Activated naive CD8-positive, alpha-beta T cell (primary cell): Measurements from ENCODE around the gene EOGT.

Experiments used
- H3K27ac Mint-ChIP-seq: one replicate; pipeline ENCODE4 v1.8.0; 2021; ENCODE audit warnings: mixed read lengths
- H3K27me3 Mint-ChIP-seq: one replicate; pipeline ENCODE4 v1.8.0; 2021; ENCODE audit warnings: mixed read lengths
- H3K36me3 Mint-ChIP-seq: one replicate; pipeline ENCODE4 v1.8.0; 2021; ENCODE audit warnings: mixed read lengths
- H3K4me1 Mint-ChIP-seq: one replicate; pipeline ENCODE4 v1.8.0; 2021; ENCODE audit warnings: low read depth, mixed read lengths
- H3K4me3 Mint-ChIP-seq: one replicate; pipeline ENCODE4 v1.8.0; 2021; ENCODE audit warnings: mild to moderate bottlenecking, mixed read lengths
- H3K9me3 Mint-ChIP-seq: one replicate; pipeline ENCODE4 v1.8.0; 2021; ENCODE audit warnings: low read depth, mixed read lengths

EOGT gene

DNA sequence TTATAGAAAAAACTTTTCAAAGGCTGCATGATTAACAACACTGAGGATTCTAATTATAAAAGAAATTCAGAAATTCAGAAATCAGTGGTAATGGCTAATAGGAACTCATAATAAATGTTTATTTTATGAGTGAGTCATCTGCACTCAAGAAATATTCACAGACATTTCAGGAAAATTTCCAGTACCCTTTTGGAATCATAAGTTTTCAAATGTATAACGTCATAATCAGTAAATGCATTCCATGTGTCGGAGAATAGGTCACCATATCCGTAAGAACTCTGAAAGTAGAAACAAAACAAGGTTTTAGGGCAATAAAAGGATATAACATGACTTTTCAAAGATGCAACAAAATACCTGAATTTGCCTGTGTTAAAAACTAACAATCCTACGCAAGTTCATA is 24.7 kb downstream of the EOGT start:
- no peaks in the 10 kb centered on the region for H3K9me3 Mint-ChIP-seq
- peaks cover 54% of the 10 kb centered on the region for H3K36me3 Mint-ChIP-seq
- H3K27me3 Mint-ChIP-seq = no peaks in the 10 kb centered on the region

GRCh38 chr3:68987322-68987721 is 26.2 kb downstream of the EOGT start:
- no peak overlapping the region for H3K27ac Mint-ChIP-seq
- no peaks in the 10 kb centered on the region for H3K4me1 Mint-ChIP-seq
- no peaks in the 10 kb centered on the region for H3K9me3 Mint-ChIP-seq
- H3K36me3 Mint-ChIP-seq = peaks cover 48% of the 10 kb centered on the region
- no peak overlapping the region for H3K4me3 Mint-ChIP-seq
- no peaks in the 10 kb centered on the region for H3K27me3 Mint-ChIP-seq

More for the DNA sequence above, 24.7 kb downstream of the EOGT start:
- H3K4me1 Mint-ChIP-seq = no peaks in the 10 kb centered on the region
- H3K4me3 Mint-ChIP-seq = no peak overlapping the region
- no peak overlapping the region for H3K27ac Mint-ChIP-seq

- no peaks in the 10 kb centered on the region for H3K27me3 Mint-ChIP-seq
- H3K36me3 Mint-ChIP-seq = peaks cover 46% of the 10 kb centered on the region
- no peaks in the 10 kb centered on the region for H3K4me1 Mint-ChIP-seq
- no peak overlapping the region for H3K27ac Mint-ChIP-seq
- H3K4me3 Mint-ChIP-seq = no peak overlapping the region
- no peaks in the 10 kb centered on the region for H3K9me3 Mint-ChIP-seq
Measured at GRCh38 chr3:68986496-68987208, 26.8 kb downstream of the EOGT start.

DNA sequence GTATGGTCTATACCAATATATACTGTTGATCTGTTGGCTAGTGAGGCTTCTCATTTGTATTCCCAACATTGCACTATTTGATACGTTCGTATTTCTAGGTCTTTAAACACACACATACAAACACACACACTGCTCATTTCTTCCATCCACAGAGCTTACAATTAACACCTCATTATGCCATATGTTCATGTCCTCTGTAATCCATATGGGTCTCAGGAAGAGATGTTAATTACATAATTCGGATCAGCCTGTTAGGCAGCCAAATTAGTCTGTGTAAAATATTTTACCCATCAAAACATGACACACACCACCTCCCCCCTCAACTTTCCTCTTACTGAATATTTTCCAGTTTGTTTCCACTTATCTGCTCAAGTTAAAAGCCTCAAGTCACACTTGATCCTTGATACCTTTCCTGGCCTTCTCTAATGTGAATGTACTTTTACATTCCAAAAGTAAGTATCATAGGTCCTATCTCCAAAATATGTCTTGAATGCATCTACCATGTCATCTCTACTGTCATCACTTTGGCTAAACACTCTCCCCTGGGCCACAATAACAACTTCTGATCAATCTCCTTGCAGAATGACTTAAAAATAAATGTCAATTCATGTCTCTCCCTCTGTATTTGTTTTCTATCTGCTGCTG is 28.2 kb downstream of the EOGT start:
- Mint-ChIP-seq H3K4me1 (no peaks in the 10 kb centered on the region), H3K27ac (peak overlapping the region; percentile 37), H3K9me3 (no peaks in the 10 kb centered on the region), H3K27me3 (no peaks in the 10 kb centered on the region), H3K4me3 (no peak overlapping the region), H3K36me3 (peaks cover 40% of the 10 kb centered on the region)

DNA sequence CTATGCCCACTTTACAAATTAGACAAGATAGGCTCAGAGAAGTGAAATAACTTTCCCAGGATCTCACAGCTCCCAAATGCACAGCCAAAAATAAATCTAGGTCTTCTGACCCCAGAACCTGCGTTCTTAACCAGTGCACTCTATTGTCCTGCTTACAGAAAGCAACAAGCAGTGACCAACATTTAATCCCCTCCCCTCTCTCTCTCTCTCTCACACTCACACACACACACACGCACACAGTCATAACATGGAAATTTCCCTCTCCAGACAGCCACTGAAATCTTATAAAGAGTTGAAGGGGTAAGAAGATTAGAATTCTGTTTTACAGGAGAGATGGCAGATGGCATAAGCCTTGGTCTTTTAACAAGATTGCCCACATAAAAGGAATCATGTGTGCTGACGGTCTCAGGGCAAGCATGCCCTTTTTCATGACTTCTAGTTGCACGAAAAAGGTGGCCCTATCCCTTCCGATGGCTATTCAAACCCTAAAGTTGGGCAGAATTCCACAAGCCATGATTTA is 29.4 kb downstream of the EOGT start:
- Mint-ChIP-seq H3K9me3 (no peaks in the 10 kb centered on the region), H3K4me3 (no peak overlapping the region), H3K27me3 (no peaks in the 10 kb centered on the region), H3K36me3 (peaks cover 38% of the 10 kb centered on the region), H3K27ac (no peak overlapping the region), H3K4me1 (no peaks in the 10 kb centered on the region)

GRCh38 chr3:68977486-68978167 is 35.9 kb downstream of the EOGT start:
- Mint-ChIP-seq H3K4me3 (no peak overlapping the region), H3K9me3 (no peaks in the 10 kb centered on the region), H3K27ac (no peak overlapping the region), H3K36me3 (peaks cover 8% of the 10 kb centered on the region), H3K4me1 (no peaks in the 10 kb centered on the region), H3K27me3 (no peaks in the 10 kb centered on the region)

DNA sequence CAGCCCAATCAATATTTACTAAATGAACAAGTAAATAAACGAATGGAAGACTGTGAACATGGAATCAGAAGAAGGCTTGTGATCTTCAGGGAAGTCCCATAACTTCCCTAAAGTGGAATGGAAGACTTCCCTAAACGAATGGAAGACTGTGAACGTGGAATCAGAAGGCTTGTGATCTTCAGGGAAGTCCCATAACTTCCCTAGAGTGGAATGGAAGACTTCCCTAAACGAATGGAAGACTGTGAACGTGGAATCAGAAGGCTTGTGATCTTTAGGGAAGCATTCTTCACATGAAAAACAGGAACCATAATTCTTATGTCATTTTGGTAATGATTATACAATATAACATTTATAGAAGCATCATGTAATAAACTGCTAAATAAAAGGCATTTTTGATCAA is 38.8 kb downstream of the EOGT start:
- H3K9me3 Mint-ChIP-seq = no peaks in the 10 kb centered on the region
- H3K4me1 Mint-ChIP-seq = no peaks in the 10 kb centered on the region
- H3K36me3 Mint-ChIP-seq = peaks cover 8% of the 10 kb centered on the region
- peaks cover 3% of the 10 kb centered on the region for H3K27me3 Mint-ChIP-seq
- H3K4me3 Mint-ChIP-seq = no peak overlapping the region
- no peak overlapping the region for H3K27ac Mint-ChIP-seq

DNA sequence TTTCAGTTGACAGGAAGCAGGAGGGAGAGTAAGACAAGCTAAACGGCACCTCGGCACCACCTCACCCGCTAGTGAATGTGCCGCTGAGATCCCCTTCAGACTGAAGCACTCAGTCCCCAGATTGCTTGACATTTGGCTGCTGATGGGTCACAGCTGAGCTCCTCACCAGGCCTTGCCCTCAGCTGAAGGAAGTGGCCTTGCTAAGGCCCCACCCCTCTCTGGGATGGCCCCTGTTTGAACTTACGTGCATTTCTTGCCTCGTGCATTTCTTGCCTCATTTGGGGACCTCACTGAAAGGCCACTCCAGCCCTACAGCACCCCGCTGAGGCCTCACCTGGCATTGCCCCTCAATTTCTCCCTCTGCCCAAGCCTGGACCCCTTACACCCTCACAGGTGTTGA is 39.8 kb downstream of the EOGT start:
- peaks cover 3% of the 10 kb centered on the region for H3K27me3 Mint-ChIP-seq
- no peaks in the 10 kb centered on the region for H3K4me1 Mint-ChIP-seq
- H3K36me3 Mint-ChIP-seq = peaks cover 8% of the 10 kb centered on the region
- H3K9me3 Mint-ChIP-seq = no peaks in the 10 kb centered on the region
- no peak overlapping the region for H3K27ac Mint-ChIP-seq
- H3K4me3 Mint-ChIP-seq = no peak overlapping the region

- H3K4me1 Mint-ChIP-seq = no peaks in the 10 kb centered on the region
- H3K27ac Mint-ChIP-seq = no peak overlapping the region
- H3K9me3 Mint-ChIP-seq = no peaks in the 10 kb centered on the region
- no peak overlapping the region for H3K4me3 Mint-ChIP-seq
- peaks cover 7% of the 10 kb centered on the region for H3K36me3 Mint-ChIP-seq
- peaks cover 3% of the 10 kb centered on the region for H3K27me3 Mint-ChIP-seq
Measured at GRCh38 chr3:68972358-68972979, 41.0 kb downstream of the EOGT start.

DNA sequence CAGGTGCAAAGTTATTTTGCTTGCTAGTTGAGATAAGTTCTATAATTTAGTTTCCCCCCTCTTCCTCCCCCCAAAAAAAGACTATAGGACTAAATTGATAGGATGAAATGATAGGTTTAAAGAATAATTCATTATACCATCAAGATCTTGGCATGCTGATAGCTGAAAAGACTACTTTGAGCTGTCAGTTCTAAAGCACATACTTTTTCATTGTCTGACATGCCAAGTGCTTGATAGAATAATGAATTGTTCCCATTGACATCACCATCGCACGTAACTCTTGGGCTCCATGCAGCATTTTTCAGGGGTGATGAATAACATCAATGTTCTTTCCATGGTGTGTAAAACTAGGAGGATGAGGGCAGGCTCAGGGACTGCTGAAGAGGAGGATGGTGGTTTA is 48.8 kb downstream of the EOGT start:
- no peaks in the 10 kb centered on the region for H3K36me3 Mint-ChIP-seq
- H3K27me3 Mint-ChIP-seq = peaks cover 12% of the 10 kb centered on the region
- no peaks in the 10 kb centered on the region for H3K4me1 Mint-ChIP-seq
- no peak overlapping the region for H3K4me3 Mint-ChIP-seq
- H3K9me3 Mint-ChIP-seq = no peaks in the 10 kb centered on the region
- no peak overlapping the region for H3K27ac Mint-ChIP-seq

DNA sequence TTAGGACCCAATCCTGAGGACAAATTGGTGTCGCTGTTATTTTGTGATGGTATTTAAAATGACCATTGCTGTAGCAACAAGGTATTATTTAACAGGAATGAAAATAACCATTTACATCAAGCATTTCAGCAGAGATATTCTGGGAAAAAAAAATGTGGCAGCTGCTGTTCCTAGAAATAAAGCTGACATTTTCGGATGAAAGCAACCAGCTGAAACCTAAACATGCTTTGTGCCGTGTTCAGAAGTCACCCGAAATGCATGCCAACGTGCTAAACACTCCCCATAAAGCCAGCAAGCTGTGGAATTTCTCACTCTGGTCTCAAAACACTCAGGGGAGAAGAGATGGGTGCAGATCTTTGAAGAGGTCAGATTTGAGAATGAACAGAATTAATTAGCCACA is 49.6 kb downstream of the EOGT start:
- H3K36me3 Mint-ChIP-seq = no peaks in the 10 kb centered on the region
- H3K4me3 Mint-ChIP-seq = no peak overlapping the region

GRCh38 chr3:68963376-68963775 is 50.1 kb downstream of the EOGT start:
- Mint-ChIP-seq H3K36me3 (no peaks in the 10 kb centered on the region), H3K4me3 (no peak overlapping the region), H3K9me3 (no peaks in the 10 kb centered on the region), H3K27ac (no peak overlapping the region), H3K27me3 (peaks cover 18% of the 10 kb centered on the region), H3K4me1 (no peaks in the 10 kb centered on the region)

More for the DNA sequence above, 49.6 kb downstream of the EOGT start:
- Mint-ChIP-seq H3K9me3 (no peaks in the 10 kb centered on the region), H3K27ac (no peak overlapping the region), H3K27me3 (peaks cover 16% of the 10 kb centered on the region), H3K4me1 (no peaks in the 10 kb centered on the region)

GRCh38 chr3:68958932-68959331 is 54.6 kb downstream of the EOGT start:
- H3K27me3 Mint-ChIP-seq = peaks cover 24% of the 10 kb centered on the region
- H3K9me3 Mint-ChIP-seq = peaks cover 3% of the 10 kb centered on the region
- no peaks in the 10 kb centered on the region for H3K4me1 Mint-ChIP-seq
- no peaks in the 10 kb centered on the region for H3K36me3 Mint-ChIP-seq
- H3K4me3 Mint-ChIP-seq = no peak overlapping the region
- no peak overlapping the region for H3K27ac Mint-ChIP-seq

GRCh38 chr3:68957895-68958294 is 55.6 kb downstream of the EOGT start:
- H3K9me3 Mint-ChIP-seq = peaks cover 3% of the 10 kb centered on the region
- H3K27me3 Mint-ChIP-seq = peaks cover 24% of the 10 kb centered on the region
- H3K4me3 Mint-ChIP-seq = no peak overlapping the region
- H3K27ac Mint-ChIP-seq = no peak overlapping the region
- no peaks in the 10 kb centered on the region for H3K36me3 Mint-ChIP-seq
- no peaks in the 10 kb centered on the region for H3K4me1 Mint-ChIP-seq
